GM12892 (cell line): ENCODE results near the gene CKS2. TPM values are rescaled to one million over a fixed set of nuclear protein-coding genes. Genes with fewer than 3 reads are reported as not detected.
A peak's percentile ranks its signal among the peaks of the same experiment; 100 is the strongest.
"Not testable (repeated sequence)": the region's sequence is repeated elsewhere in the genome, so short reads cannot be mapped to it uniquely, and the experiment has no call there.

Experiments
- DNase-seq: peaks from one replicate; pipeline ENCODE4 v3.0.0; 2011; ENCODE audit not compliant: insufficient read length
- FAIRE-seq: peaks from 2 replicates; lab custom pipeline; 2011; peaks lifted over from hg19 to GRCh38; lab: Jason Lieb, UNC
- POLR2A ChIP-seq: IDR thresholded peaks from 2 replicates; pipeline ENCODE4 v1.6.1; 2011; ENCODE audit warnings: low read depth, low read length, control low read depth
- POLR2AphosphoS5 ChIP-seq: IDR thresholded peaks from 2 replicates; pipeline ENCODE4 v1.6.1; 2011; ENCODE audit warnings: low read depth, low read length, control low read depth
- TAF1 ChIP-seq: IDR thresholded peaks from 2 replicates; pipeline ENCODE4 v1.6.1; 2011; ENCODE audit warnings: low read depth, mild to moderate bottlenecking, control low read depth, low read length, borderline replicate concordance
- polyA plus RNA-seq: library from polyadenylated mRNA; unstranded; fragments of >200 nt; gene quantifications from one replicate; pipeline ENCODE4 v1.2.1, GENCODE V29; 2012; ENCODE audit warnings: missing spikeins, inconsistent platforms; ENCODE audit not compliant: missing spikeins

Gene CKS2
- 339 TPM for polyA plus RNA-seq

GRCh38 chr9:89310475-89311345 lies at the start of gene CKS2:
Gene CKS2, plus strand, starts transcription at chr9:89311195. Its CDS starts 98 bp downstream, at chr9:89311293.
- FAIRE-seq (peak; percentile 100), DNase-seq (peak; percentile 91)
- peak; percentile 92 for TF ChIP-seq TAF1
- TF ChIP-seq POLR2A: peak; percentile 97
- TF ChIP-seq POLR2AphosphoS5: peak; percentile 98

GRCh38 chr9:89273528-89274279 lies 37.3 kb upstream of the CKS2 start:
- FAIRE-seq: no peak
- TF ChIP-seq POLR2A: no peak
- TF ChIP-seq TAF1: no peak
- no peak for TF ChIP-seq POLR2AphosphoS5
- no peak for DNase-seq

- DNase-seq: no peak
- TF ChIP-seq TAF1 (no peak), POLR2AphosphoS5 (no peak), POLR2A (no peak)
- no peak for FAIRE-seq
These were observed 36.2 kb upstream of the CKS2 start for GRCh38 chr9:89274838-89275237.

- FAIRE-seq, DNase-seq: not testable (repeated sequence)
These were observed 35.0 kb upstream of the CKS2 start for GRCh38 chr9:89276040-89276439.

GRCh38 chr9:89277043-89277442 lies 34.0 kb upstream of the CKS2 start:
- no peak for TF ChIP-seq POLR2AphosphoS5
- no peak for TF ChIP-seq TAF1
- no peak for DNase-seq
- no peak for FAIRE-seq

GRCh38 chr9:89277454-89277853 lies 33.5 kb upstream of the CKS2 start:
- DNase-seq (no peak), FAIRE-seq (peak; percentile 36)
- TF ChIP-seq POLR2AphosphoS5: no peak
- no peak for TF ChIP-seq TAF1
- no peak for TF ChIP-seq POLR2A

GRCh38 chr9:89278551-89278950 lies 32.4 kb upstream of the CKS2 start:
- FAIRE-seq (no peak), DNase-seq (no peak)
- no peak for TF ChIP-seq POLR2A
- no peak for TF ChIP-seq POLR2AphosphoS5
- TF ChIP-seq TAF1: no peak

GRCh38 chr9:89278997-89279739 lies 31.8 kb upstream of the CKS2 start:
- DNase-seq: no peak
- TF ChIP-seq POLR2AphosphoS5 (no peak), POLR2A (no peak), TAF1 (no peak)
- peak; percentile 33 for FAIRE-seq

- TF ChIP-seq TAF1 (no peak), POLR2A (no peak), POLR2AphosphoS5 (no peak)
- DNase-seq (no peak), FAIRE-seq (no peak)
These were observed 29.9 kb upstream of the CKS2 start for GRCh38 chr9:89281106-89281505.

GRCh38 chr9:89282248-89282968 lies 28.6 kb upstream of the CKS2 start:
- DNase-seq, FAIRE-seq: not testable (repeated sequence)

- DNase-seq (no peak), FAIRE-seq (no peak)
- TF ChIP-seq POLR2AphosphoS5: no peak
- no peak for TF ChIP-seq POLR2A
- TF ChIP-seq TAF1: no peak
These were observed 26.9 kb upstream of the CKS2 start for GRCh38 chr9:89284076-89284475.
